GM21360 (cell line): ENCODE measurements around the gene VAV2.

Source experiments
- ATAC-seq: cut with Tn5 transposase; IDR thresholded peaks from one replicate; pipeline ENCODE4 v1.9.1; 2021; ENCODE audit warnings: mild to moderate bottlenecking, moderate library complexity; ENCODE audit not compliant: unreplicated experiment

The VAV2 gene

GRCh38 chr9:133843751-133844397 lies 148.2 kb downstream of the VAV2 start:
- ATAC-seq: no peak

- no peak for ATAC-seq
These were observed 148.9 kb downstream of the VAV2 start for GRCh38 chr9:133843250-133843649.

- no peak for ATAC-seq
These were observed 149.3 kb downstream of the VAV2 start for GRCh38 chr9:133842721-133843227.

GRCh38 chr9:133842174-133842573 lies 149.9 kb downstream of the VAV2 start:
- ATAC-seq: no peak

GRCh38 chr9:133841167-133841812 lies 150.8 kb downstream of the VAV2 start:
- ATAC-seq: no peak

GRCh38 chr9:133839822-133840329 lies 152.2 kb downstream of the VAV2 start:
- ATAC-seq: no peak

GRCh38 chr9:133838859-133839507 lies 153.1 kb downstream of the VAV2 start:
- no peak for ATAC-seq

- no peak for ATAC-seq
These were observed 154.2 kb downstream of the VAV2 start for GRCh38 chr9:133837627-133838597.

- ATAC-seq: no peak
These were observed 155.3 kb downstream of the VAV2 start for GRCh38 chr9:133836818-133837217.

- ATAC-seq: no peak
These were observed 155.9 kb downstream of the VAV2 start for GRCh38 chr9:133836001-133836758.

- no peak for ATAC-seq
These were observed 156.7 kb downstream of the VAV2 start for GRCh38 chr9:133835262-133835901.

GRCh38 chr9:133834080-133834976 lies 157.8 kb downstream of the VAV2 start:
- no peak for ATAC-seq

- ATAC-seq: no peak
These were observed 158.6 kb downstream of the VAV2 start for GRCh38 chr9:133833388-133834025.

GRCh38 chr9:133832877-133833276 lies 159.2 kb downstream of the VAV2 start:
- ATAC-seq: no peak

GRCh38 chr9:133830711-133831110 lies 161.4 kb downstream of the VAV2 start:
- no peak for ATAC-seq

- ATAC-seq: no peak
These were observed 161.8 kb downstream of the VAV2 start for GRCh38 chr9:133830310-133830709.

- no peak for ATAC-seq
These were observed 163.7 kb downstream of the VAV2 start for GRCh38 chr9:133828338-133828997.
